GM18858 (cell line): ENCODE data around the gene KIR3DL3.
"Not testable (repeated sequence)": the region's sequence is repeated elsewhere in the genome, so short reads cannot be mapped to it uniquely, and the experiment has no call there.

Experiments
- ATAC-seq: cut with Tn5 transposase; IDR thresholded peaks from one replicate; pipeline ENCODE4 v1.9.1; 2021; ENCODE audit not compliant: unreplicated experiment

Gene KIR3DL3

DNA sequence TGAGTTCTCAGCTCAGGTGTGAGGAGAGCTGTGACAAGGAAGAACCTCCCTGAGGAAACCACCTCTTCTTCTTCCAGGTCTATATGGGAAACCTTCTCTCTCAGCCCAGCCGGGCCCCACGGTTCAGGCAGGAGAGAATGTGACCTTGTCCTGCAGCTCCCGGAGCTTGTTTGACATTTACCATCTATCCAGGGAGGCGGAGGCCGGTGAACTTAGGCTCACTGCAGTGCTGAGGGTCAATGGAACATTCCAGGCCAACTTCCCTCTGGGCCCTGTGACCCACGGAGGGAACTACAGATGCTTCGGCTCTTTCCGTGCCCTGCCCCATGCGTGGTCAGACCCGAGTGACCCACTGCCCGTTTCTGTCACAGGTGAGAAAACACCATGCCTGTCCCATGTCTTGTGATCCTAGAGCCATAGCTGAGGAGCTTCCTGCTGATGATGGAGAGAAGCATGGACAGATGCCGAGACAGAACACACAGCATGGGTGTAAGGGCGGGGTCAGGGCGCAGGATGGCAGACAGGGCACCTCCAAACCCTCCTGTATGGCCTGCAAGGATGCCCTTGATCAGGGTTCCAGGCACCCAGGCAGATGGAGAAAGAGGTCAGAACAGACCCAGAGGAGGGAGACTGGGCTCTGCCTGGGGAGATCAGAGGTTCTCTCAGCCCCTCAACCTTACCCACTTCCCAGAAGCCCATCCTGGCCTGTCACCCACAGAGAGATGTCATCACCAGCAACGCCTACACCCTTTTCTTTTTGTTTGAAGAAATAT, 5.4 kb downstream of the KIR3DL3 start:
- ATAC-seq = no peak

DNA sequence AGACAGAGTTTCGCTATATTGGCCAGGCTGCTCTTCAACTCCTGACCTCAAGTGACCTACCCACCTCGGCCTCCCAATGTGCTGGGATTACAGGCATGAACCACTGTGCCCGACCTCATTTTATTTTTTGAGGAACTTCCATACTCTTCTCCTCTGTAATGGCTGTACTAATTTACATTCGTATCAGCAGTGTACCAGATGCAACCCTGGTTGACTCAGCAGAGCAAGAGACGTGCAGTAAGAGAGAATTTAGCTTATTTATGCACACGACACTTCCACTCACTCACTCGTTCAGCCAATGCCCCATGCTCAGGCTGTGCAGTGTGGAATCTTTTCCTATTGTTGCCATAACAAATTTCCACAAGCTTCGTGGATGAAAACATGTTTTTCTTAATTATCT, 6.9 kb downstream of the KIR3DL3 start:
- no peak for ATAC-seq

DNA sequence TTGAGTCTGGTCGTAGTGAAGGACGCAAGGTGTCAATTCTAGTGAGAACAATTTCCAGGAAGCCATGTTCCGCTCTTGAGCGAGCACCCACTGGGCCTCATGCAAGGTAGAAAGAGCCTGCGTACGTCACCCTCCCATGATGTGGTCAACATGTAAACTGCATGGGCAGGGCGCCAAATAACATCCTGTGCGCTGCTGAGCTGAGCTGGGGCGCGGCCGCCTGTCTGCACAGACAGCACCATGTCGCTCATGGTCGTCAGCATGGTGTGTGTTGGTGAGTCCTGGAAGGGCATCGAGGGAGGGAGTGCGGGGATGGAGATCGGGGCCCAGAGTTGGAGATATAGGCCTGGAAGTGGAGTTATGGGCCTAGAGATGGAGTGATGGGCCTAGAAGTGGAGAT, 14.1 kb downstream of the KIR3DL3 start, which contains the start of gene KIR2DL3:
Gene KIR2DL3, plus strand, starts transcription at position 208 of the 400 bp plus-strand sequence. Its CDS starts 33 bp downstream, at position 241.
- not testable (repeated sequence) for ATAC-seq

DNA sequence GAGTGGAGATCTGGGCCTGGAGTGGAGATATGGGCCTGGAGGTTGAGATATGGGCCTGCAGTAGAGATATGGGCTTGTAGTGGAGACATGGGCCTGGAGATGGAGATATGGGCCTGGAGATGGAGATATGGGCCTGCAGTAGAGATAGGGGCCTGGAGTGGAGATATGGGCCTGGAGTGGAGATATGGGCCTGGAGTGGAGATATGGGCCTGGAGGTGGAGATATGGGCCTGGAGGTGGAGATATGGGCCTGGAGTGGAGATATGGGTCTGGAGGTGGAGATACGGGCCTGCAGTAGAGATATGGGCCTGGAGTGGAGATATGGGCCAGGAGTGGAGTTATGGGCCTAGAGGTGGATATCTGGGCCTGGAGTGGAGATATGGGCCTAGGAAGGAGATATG, 14.5 kb downstream of the KIR3DL3 start:
- no peak for ATAC-seq

DNA sequence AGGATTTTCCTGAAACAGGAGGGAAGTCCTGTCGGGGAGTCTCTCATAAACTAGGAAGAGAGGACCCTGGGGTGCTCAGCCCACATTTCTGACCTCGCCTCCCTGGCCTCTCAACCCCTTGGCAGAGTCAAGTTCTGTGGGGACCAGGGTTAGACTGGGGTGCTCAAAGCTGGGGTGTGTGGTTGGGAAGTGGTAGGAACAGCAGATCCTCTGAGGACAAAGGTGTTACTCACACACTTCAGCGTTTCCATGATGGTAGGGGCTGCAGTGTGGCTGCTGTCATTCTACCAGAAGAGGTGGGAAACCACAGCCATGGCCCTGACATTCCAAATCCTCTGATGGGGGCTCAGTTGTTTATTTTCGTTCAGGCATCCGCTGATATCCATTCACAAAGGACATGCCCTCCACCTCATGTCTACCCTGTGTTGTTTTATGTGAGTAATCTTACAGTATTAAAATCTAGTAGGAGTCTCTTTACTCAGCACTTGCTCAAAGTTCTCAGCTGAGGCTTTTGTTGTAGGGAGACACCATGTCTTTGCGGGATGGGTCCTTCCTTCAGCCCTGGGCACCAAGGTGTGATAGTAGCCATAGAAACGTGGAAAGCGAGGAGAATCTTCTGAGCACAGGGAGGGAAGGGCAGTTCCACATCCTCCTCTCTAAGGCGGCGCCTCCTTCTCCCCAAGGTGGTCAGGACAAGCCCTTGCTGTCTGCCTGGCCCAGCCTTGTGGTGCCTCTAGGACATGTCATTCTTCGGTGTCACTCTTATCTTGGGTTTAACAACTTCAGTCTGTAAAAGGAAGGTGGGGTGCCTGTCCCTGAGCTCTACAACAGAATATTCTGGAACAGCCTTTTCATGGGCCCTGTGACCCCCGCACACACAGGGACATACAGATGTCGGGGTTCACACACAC, 15.6 kb downstream of the KIR3DL3 start:
- ATAC-seq = no peak

DNA sequence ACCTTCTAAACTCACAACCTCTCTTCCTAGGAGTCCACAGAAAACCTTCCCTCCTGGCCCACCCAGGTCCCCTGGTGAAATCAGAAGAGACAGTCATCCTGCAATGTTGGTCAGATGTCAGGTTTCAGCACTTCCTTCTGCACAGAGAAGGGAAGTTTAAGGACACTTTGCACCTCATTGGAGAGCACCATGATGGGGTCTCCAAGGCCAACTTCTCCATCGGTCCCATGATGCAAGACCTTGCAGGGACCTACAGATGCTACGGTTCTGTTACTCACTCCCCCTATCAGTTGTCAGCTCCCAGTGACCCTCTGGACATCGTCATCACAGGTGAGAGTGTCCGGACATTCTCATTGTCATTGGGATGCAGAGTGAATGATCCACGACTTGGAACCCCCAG, 17.7 kb downstream of the KIR3DL3 start:
- ATAC-seq = not testable (repeated sequence)

DNA sequence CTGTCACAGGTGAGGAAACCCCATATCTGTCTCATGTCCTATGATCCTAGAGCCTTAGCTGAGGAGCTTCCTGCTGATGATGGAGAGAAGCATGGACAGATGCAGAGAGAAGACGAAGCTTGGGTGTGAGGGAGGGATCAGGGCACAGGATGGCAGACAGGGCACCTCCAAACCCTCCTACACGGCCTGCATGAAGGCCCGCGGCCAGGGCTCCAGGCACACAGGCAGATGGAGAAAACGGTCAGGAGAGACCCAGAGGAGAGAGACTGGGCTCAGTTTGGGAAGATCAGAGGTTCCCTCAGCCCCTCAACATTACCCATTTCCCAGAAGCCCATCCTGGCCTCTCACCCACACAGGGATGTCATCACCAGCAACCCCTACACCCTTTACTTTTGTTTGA, 19.8 kb downstream of the KIR3DL3 start:
- ATAC-seq = not testable (repeated sequence)

DNA sequence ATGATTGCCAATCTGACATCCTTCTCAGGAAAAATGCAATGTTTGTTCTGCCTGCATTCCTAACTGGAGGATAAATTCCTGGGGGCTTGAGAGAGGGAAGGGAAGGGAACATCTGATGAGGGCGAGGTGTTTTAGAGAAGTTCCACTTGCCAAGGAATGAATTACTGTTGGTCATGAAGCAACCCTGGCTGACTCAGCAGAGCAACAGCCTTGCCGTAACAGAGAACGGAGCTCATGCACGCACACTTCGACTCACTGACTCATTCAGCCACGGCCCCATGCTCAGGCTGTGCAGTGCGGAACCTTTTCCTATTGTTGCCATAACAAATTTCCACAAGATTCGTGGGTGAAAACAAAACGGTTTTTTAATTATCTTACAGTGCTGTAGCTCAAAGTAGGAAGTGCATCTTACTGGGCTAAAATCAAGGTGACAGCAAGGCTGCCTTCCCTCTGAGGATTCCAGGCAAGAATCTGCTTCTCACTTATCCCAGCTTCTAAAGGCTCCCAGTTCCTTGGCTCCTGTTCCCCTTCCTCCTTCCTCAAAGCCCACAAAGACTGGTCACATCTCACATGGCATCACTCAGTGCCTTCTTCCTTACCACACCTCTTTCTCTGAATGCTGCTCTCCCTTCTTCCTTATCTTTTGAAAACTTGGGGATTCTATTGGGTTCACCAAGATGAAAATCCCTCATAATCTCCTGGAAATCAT, 23.5 kb downstream of the KIR3DL3 start:
- not testable (repeated sequence) for ATAC-seq

DNA sequence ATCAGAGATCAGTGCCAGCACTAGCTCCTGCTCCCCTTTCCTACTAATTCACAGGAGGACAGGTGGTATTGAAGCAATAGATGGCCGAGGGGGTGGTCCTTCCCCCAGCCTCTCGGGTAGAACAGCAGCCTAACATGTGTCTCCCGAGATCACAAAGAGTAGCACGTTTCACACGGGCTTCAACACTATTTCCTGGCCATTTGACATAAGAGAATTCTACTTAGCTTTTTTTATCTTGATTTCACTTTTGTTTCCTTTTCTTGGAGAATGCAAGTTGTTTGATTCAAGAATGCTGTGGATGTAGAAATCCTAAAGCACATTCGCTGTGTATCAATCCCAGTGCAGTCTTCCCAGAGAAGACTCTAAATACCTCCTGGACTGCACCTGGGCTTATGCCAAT, 26.0 kb downstream of the KIR3DL3 start:
- not testable (repeated sequence) for ATAC-seq

DNA sequence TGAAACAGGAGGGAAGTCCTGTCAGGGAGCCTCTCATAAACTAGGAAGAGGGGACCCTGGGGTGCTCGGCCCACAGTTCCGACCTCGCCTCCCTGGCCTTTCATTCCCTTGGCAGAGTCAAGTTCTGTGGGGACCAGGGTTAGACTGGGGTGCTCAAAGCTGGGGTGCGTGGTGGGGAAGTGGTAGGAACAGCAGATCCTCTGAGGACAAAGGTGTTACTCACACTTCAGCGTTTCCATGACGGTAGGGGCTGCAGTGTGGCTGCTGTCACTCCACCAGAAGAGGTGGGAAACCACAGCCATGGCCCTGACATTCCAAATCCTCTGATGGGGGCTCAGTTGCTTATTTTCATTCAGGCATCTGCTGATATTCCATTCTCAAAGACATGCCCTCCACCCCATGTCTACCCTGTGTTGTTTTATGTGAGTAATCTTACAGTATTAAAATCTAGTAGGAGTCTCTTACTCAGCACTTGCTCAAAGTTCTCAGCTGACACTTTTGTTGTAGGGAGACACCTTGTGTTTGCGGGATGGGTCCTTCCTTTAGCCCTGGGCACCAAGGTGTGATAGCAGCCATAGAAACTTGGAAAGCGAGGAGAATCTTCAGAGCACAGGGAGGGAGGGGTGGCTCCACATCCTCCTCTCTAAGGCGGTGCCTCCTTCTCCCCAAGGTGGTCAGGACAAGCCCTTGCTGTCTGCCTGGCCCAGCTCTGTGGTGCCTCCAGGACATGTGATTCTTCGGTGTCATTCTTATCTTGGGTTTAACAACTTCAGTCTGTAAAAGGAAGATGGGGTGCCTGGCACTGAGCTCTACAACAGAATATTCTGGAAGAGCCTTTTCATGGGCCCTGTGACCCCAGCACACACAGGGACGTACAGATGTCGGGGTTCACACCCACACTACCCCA, 32.2 kb downstream of the KIR3DL3 start:
- ATAC-seq = not testable (repeated sequence)

DNA sequence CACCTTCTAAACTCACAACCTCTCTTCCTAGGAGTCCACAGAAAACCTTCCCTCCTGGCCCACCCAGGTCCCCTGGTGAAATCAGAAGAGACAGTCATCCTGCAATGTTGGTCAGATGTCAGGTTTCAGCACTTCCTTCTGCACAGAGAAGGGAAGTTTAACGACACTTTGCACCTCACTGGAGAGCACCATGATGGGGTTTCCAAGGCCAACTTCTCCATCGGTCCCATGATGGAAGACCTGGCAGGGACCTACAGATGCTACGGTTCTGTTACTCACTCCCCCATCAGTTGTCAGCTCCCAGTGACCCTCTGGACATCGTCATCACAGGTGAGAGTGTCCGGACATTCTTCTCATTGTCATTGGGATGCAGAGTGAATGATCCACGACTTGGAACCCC, 34.3 kb downstream of the KIR3DL3 start:
- ATAC-seq = not testable (repeated sequence)

DNA sequence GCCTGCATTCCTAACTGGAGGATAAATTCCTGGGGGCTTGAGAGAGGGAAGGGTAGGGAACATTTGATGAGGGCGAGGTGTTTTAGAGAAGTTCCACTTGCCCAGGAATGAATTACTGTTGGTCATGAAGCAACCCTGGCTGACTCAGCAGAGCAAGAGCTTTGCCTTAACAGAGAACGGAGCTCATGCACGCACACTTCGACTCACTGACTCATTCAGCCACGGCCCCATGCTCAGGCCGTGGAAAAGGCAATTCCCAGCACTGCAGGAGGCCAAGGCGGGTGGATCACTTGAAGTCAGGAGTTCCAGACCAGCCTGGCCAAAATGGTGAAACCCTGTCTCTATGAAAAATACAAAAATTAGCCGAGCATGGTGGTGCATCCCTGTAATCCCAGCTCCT, 40.0 kb downstream of the KIR3DL3 start:
- not testable (repeated sequence) for ATAC-seq

DNA sequence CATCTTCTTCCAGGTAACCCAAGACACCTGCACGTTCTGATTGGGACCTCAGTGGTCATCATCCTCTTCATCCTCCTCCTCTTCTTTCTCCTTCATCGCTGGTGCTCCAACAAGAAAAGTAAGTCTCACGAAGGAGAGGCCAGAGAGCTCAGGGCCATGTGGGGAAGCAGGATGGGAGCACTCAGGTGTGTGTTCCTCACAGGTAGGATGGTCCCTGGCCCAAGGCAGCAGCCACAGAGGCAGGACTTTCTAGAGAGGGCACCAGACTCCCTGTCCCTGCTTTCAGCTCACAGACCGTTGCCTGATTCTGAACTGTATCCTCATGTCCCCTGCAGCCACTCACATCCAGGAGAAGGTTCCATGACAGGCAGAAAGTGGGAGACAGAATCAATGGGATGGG, 42.2 kb downstream of the KIR3DL3 start:
- not testable (repeated sequence) for ATAC-seq

DNA sequence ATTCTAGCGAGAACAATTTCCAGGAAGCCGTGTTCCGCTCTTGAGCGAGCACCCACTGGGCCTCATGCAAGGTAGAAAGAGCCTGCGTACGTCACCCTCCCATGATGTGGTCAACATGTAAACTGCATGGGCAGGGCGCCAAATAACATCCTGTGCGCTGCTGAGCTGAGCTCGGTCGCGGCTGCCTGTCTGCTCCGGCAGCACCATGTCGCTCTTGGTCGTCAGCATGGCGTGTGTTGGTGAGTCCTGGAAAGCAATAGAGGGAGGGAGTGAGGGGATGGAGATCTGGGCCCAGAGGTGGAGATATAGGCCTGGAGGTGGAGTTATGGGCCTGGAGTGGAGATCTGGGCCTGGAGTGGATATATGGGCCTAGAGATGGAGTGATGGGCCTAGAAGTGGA, 45.4 kb downstream of the KIR3DL3 start, which contains the start of gene KIR2DL1:
Gene KIR2DL1, plus strand, starts transcription at position 148 of the 400 bp plus-strand sequence. Its CDS starts 58 bp downstream, at position 206.
- ATAC-seq = not testable (repeated sequence)

DNA sequence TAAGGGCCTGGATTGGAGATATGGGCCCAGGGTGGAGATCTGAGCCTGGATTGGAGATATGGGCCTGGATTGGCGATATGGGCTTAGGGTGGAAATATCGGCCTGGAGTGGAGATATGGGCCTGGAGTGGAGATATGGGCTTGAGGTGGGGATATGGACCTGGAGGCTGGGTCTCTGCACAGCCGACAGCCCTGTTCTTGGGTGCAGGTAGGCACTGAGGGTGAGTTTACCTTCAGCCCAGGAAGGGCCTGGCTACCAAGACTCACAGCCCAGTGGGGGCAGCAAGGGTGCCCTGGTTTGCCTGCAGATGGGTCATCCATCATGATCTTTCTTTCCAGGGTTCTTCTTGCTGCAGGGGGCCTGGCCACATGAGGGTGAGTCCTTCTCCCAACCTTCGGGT, 46.3 kb downstream of the KIR3DL3 start:
- ATAC-seq = not testable (repeated sequence)

DNA sequence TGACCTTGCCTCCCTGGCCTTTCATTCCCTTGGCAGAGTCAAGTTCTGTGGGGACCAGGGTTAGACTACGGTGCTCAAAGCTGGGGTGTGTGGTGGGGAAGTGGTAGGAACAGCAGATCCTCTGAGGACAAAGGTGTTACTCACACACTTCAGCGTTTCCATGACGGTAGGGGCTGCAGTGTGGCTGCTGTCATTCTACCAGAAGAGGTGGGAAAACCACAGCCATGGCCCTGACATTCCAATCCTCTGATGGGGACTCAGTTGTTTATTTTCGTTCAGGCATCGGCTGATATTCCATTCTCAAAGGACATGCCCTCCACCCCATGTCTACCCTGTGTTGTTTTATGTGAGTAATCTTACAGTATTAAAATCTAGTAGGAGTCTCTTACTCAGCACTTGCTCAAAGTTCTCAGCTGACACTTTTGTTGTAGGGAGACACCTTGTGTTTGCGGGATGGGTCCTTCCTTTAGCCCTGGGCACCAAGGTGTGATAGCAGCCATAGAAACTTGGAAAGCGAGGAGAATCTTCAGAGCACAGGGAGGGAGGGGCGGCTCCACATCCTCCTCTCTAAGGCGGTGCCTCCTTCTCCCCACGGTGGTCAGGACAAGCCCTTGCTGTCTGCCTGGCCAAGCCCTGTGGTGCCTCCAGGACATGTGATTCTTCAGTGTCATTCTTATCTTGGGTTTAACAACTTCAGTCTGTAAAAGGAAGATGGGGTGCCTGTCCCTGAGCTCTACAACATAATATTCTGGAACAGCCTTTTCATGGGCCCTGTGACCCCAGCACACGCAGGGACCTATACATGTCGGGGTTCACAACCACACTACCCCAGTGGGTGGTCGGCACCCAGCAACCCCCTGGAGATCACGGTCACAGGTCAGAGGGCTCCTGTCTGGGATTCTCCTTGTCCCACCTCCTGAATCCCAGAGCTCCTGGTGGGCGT, 47.0 kb downstream of the KIR3DL3 start:
- ATAC-seq = not testable (repeated sequence)

DNA sequence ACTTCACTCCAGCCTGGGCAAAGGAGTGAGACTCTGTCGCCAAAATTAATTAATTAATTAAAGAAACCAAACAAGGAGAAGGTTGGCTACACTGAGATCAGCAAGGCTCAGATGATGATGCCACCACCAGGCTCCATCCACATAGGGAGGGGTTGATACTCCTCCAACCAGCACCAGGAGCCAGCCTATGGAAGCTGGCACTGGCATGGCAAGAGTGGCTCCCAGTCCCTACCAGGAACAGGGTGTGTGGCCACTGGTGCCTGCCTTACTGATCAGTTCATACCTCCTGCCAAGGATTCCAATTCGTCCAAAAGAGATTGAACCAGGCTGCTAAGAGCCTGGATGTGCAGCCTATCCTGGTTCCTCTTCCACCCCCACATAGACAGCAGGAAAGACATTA, 48.4 kb downstream of the KIR3DL3 start:
- ATAC-seq = not testable (repeated sequence)

DNA sequence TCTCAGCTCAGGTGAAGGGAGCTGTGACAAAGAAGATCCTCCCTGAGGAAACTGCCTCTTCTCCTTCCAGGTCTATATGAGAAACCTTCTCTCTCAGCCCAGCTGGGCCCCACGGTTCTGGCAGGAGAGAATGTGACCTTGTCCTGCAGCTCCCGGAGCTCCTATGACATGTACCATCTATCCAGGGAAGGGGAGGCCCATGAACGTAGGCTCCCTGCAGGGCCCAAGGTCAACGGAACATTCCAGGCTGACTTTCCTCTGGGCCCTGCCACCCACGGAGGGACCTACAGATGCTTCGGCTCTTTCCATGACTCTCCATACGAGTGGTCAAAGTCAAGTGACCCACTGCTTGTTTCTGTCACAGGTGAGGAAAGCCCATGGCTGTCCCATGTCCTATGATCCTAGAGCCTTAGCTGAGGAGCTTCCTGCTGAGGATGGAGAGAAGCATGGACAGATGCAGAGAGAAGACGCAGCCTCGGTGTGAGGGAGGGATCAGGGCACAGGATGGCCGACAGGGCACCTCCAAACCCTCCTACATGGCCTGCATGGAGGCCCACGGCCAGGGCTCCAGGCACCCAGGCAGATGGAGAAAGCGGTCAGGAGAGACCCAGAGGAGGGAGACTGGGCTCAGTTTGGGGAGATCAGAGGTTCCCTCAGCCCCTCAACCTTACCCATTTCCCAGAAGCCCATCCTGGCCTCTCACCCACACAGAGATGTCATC, 51.0 kb downstream of the KIR3DL3 start:
- not testable (repeated sequence) for ATAC-seq
